K562 (cell line): ENCODE measurements around the gene UGT1A10. TPM values are rescaled to one million over a fixed set of nuclear protein-coding genes. Genes with fewer than 3 reads are reported as not detected.

ENCODE experiments used
- ATAC-seq: fragments of 200-7000 bp; cut with Tn5 transposase; 3 replicates; pipeline ENCODE4 v1.9.1; 2020; ENCODE audit warnings: moderate library complexity
- BruUV-seq: library from RNA; stranded (reverse); fragments of 400-500 nt; replicated peaks from 2 replicates; lab custom pipeline; 2021; lab: Mats Ljungman, UMichigan
- CTCF ChIA-PET: fragments of 300-600 bp; formaldehyde crosslinking; extraction: SDS; loops from one replicate; lab custom pipeline; 2021; ENCODE audit warnings: low intra/inter-chr PET ratio; lab: Yijun Ruan, JAX
- POLR2A ChIA-PET: fragments of 300-600, 350-650 bp; sonication (Branson Sonifier 250); formaldehyde crosslinking; extraction: SDS; loops from one replicate; lab custom pipeline; 2021; ENCODE audit warnings: antibody characterized with exemption, inconsistent platforms; lab: Yijun Ruan, JAX
- DNase-seq, 4 experiments: peaks; one replicate each; pipeline versions ENCODE4 v3.0.0 to v3.0.0-alpha.2; 2011 to 2018; ENCODE audit warnings: low spot score in 3 of 4, mixed read lengths in 3 of 4; ENCODE audit errors: extremely low read depth in 1 of 4
- FAIRE-seq: peaks from 2 replicates; lab custom pipeline; 2011; peaks lifted over from hg19 to GRCh38; lab: Jason Lieb, UNC
- H2AFZ ChIP-seq: 2 replicates; pipeline ENCODE4 v1.6.0; 2011; ENCODE audit warnings: low read depth, low read length, control low read depth, inconsistent platforms
- H3K27ac ChIP-seq: fragments of 200-600 bp; 3 replicates; pipeline ENCODE4 v1.8.0; 2011; ENCODE audit warnings: low read depth, mild to moderate bottlenecking, control low read depth, inconsistent platforms, low read length, moderate library complexity, mixed read lengths; ENCODE audit errors: extremely low read depth
- H3K27me3 ChIP-seq, 2 experiments: fragments of 300-600 bp in 1 of 2; 2 replicates in 1 of 2; 3 replicates in 1 of 2; pipeline versions ENCODE4 v1.6.0 to v1.8.0; 2011; ENCODE audit warnings: inconsistent platforms in 2 of 2, low read length in 2 of 2, mild to moderate bottlenecking in 1 of 2, mixed read lengths in 1 of 2, moderate library complexity in 1 of 2; ENCODE audit not compliant: control insufficient read depth in 2 of 2, insufficient read depth in 2 of 2
- H3K36me3 ChIP-seq: fragments of 300-600 bp; 3 replicates; pipeline ENCODE4 v1.8.0; 2011; ENCODE audit warnings: mild to moderate bottlenecking, low read length, inconsistent platforms; ENCODE audit not compliant: control insufficient read depth, insufficient read depth
- H3K4me1 ChIP-seq, 2 experiments: fragments of 200-600 bp in 1 of 2; replicated peaks in 1 of 2; 2 replicates in 1 of 2; 3 replicates in 1 of 2; pipeline versions ENCODE4 v1.5.1 to v1.8.0; 2011; ENCODE audit warnings: inconsistent platforms in 2 of 2, low read length in 2 of 2, mild to moderate bottlenecking in 1 of 2, mixed read lengths in 1 of 2, moderate library complexity in 1 of 2; ENCODE audit not compliant: control insufficient read depth in 2 of 2, insufficient read depth in 2 of 2
- H3K4me2 ChIP-seq: 2 replicates; pipeline ENCODE4 v1.6.1; 2011; ENCODE audit warnings: low read length, control low read depth, inconsistent platforms, mixed read lengths; ENCODE audit not compliant: insufficient read depth
- H3K4me3 ChIP-seq: fragments of 200-600 bp; sonication (generic), shearing (Covaris generic); 2 replicates; pipeline ENCODE4 v1.5.1; 2016; ENCODE audit warnings: control low read depth, inconsistent platforms
- H3K79me2 ChIP-seq: fragments of 200-600 bp; 3 replicates; pipeline ENCODE4 v1.8.0; 2011; ENCODE audit warnings: low read length, inconsistent platforms; ENCODE audit not compliant: control insufficient read depth, insufficient read depth
- H3K9ac ChIP-seq, 2 experiments: 2 replicates each; pipeline versions ENCODE4 v1.6.0 to v1.6.1; 2011; ENCODE audit warnings: low read depth in 2 of 2, low read length in 2 of 2, control low read depth in 1 of 2, inconsistent platforms in 1 of 2, mild to moderate bottlenecking in 1 of 2, mixed read lengths in 1 of 2; ENCODE audit not compliant: insufficient read depth in 1 of 2
- H3K9me1 ChIP-seq: one replicate; pipeline ENCODE4 v1.6.0; 2011; ENCODE audit warnings: inconsistent platforms, mild to moderate bottlenecking, low read length, moderate library complexity; ENCODE audit not compliant: control insufficient read depth, insufficient read depth
- H3K9me3 ChIP-seq: replicated peaks from 2 replicates; pipeline ENCODE4 v1.5.1; 2011; ENCODE audit warnings: low read depth, low read length, inconsistent platforms; ENCODE audit not compliant: control insufficient read depth, insufficient read depth
- H4K20me1 ChIP-seq: replicated peaks from 2 replicates; pipeline ENCODE4 v1.6.1; 2011; ENCODE audit warnings: low read length, inconsistent platforms, mixed read lengths; ENCODE audit not compliant: control insufficient read depth, insufficient read depth
- BCOR ChIP-seq: fragments of 450-650 bp; IDR thresholded peaks from 2 replicates; pipeline ENCODE4 v1.6.1; 2016
- BHLHE40 ChIP-seq: IDR thresholded peaks from 2 replicates; pipeline ENCODE4 v1.6.1; 2011; ENCODE audit warnings: low read length, improper control_type of control experiment
- DNMT1 ChIP-seq: fragments of 450-650 bp; IDR thresholded peaks from 2 replicates; pipeline ENCODE4 v1.6.1; 2016; ENCODE audit warnings: antibody characterized with exemption, mild to moderate bottlenecking
- NFIX ChIP-seq: fragments of 250-450 bp; sonication (Bioruptor Pico); IDR thresholded peaks from 2 replicates; pipeline ENCODE4 v1.4.0; 2020; ENCODE audit warnings: low read depth, mild to moderate bottlenecking, moderate library complexity
- PTRF ChIP-seq: fragments of 450-650 bp; IDR thresholded peaks from 2 replicates; pipeline ENCODE4 v1.6.1; 2016; ENCODE audit warnings: mild to moderate bottlenecking, missing genetic modification characterization, missing compliant biosample characterization
- SMC3 ChIP-seq: conservative IDR thresholded peaks from 2 replicates; pipeline ENCODE4 v1.6.1; 2011; ENCODE audit warnings: low read depth, low read length, improper control_type of control experiment; ENCODE audit not compliant: insufficient read depth
- ZBTB17 ChIP-seq: fragments of 450-650 bp; formaldehyde crosslinking; IDR thresholded peaks from 2 replicates; pipeline ENCODE4 v1.4.0; 2020; ENCODE audit warnings: mild to moderate bottlenecking
- ZNF121 ChIP-seq: sonication (generic); formaldehyde crosslinking; conservative IDR thresholded peaks from 2 replicates; pipeline ENCODE4 v1.8.0; 2022; ENCODE audit warnings: missing genetic modification reagents
- ZNF143 ChIP-seq: sonication (generic); formaldehyde crosslinking; IDR thresholded peaks from 2 replicates; pipeline ENCODE4 v1.9.0; 2022; ENCODE audit warnings: mild to moderate bottlenecking, missing genetic modification reagents
- ZNF197 ChIP-seq: fragments of 200-800 bp; sonication (Bioruptor generic); IDR thresholded peaks from 2 replicates; pipeline ENCODE4 v1.6.1; 2016; ENCODE audit warnings: low read depth, missing genetic modification characterization, missing compliant biosample characterization
- WGBS: fragments of 100-300 bp; shearing (Covaris generic); methylation state at CpG from one replicate; pipeline ENCODE4 v1.1.6; 2016; ENCODE audit warnings: low coverage, mixed read lengths; ENCODE audit not compliant: insufficient coverage; ENCODE audit errors: missing lambda C conversion rate; 5-methylcytosine and 5-hydroxymethylcytosine counted together
- in situ Hi-C: fragments of 300-500 bp; cut with MboI; formaldehyde crosslinking; loops from 4 replicates; pipeline ENCODE4 v1.15.0; 2018; ENCODE audit warnings: inconsistent platforms, mixed read lengths
- intact Hi-C: fragments of 100-400 bp; cut with micrococcal nuclease; formaldehyde crosslinking; loops from 2 replicates; pipeline ENCODE4 v1.14.2; 2022
- polyA plus RNA-seq, 8 experiments: library from polyadenylated mRNA; depleted of rRNA in 4 of 8; stranded (reverse) in 5 of 8; unstranded in 3 of 8; fragments of >200 nt; fragmentation: Nextera tagmentation in 2 of 8; fragmentation: Illumina TruSeq in 1 of 8; extraction: Ambion mirVana in 2 of 8; extraction: Trizol in 1 of 8; gene quantifications; 2 replicates each; pipeline versions ENCODE4 v1.2.1 to v1.2.3, GENCODE V29; 2011 to 2014; ENCODE audit warnings: inconsistent platforms in 1 of 8, missing spikeins in 1 of 8
- total RNA-seq, 7 experiments: library from RNA; depleted of rRNA in 6 of 7; stranded (reverse); fragments of >200 nt in 6 of 7; fragmentation: Illumina TruSeq in 2 of 7; extraction: Trizol in 2 of 7; gene quantifications; 2 replicates each; pipeline versions ENCODE4 v1.2.1 to v1.2.3, GENCODE V29; 2011 to 2021; ENCODE audit warnings: low replicate concordance in 1 of 7
- TF ChIP-seq, protein P1 (sequence below): fragments of 450-650 bp; formaldehyde crosslinking; IDR thresholded peaks from 2 replicates; pipeline ENCODE4 v1.4.0; 2020; ENCODE audit warnings: mild to moderate bottlenecking, mixed read lengths
- TF ChIP-seq, protein P2 (sequence below): fragments of 250-450 bp; sonication (Bioruptor Pico); IDR thresholded peaks from 2 replicates; pipeline ENCODE4 v1.8.0; 2021; ENCODE audit warnings: moderate library complexity, mild to moderate bottlenecking, inconsistent platforms

The UGT1A10 gene
- total and polyA plus RNA-seq, 9 of the 15 experiments (the other 6 are each of a cell fraction or from before 2014, with no cell fraction given), result not detected

DNA sequence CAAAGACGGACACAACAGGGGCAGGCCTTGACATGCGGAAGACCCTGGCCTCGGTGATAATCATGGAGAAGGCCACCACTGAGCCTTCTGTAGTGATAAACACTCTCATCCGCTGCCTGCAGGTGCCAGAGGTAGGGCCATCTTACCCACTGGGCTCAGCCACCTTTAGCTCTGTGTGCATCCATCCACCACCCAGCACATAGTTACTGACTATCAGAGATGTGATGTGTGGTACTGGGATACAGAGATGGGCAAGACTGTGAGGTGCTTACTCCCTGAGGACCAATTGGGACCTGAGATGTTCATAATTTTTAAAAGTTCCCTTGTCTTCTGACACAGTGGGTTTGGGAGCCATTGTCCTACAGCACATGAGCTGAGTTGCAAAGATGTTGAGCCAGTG lies 143.5 kb downstream of the UGT1A10 start:
- Histone ChIP-seq H3K79me2 (no peaks in the 10 kb centered on the region), H3K4me3 (no peak overlapping the region), H3K36me3 (no peaks in the 10 kb centered on the region), H3K4me2 (no peak overlapping the region), H2AFZ (no peak overlapping the region), H3K27me3 (no peaks in the 10 kb centered on the region), H3K9me3 (no peaks in the 10 kb centered on the region), H3K27ac (no peak overlapping the region), H3K9me1 (no peaks in the 10 kb centered on the region), H4K20me1 (no peaks in the 10 kb centered on the region), H3K9ac (no peak overlapping the region), H3K4me1 (no peaks in the 10 kb centered on the region)
- ATAC-seq (no peak), DNase-seq (no peak), FAIRE-seq (no peak)
- in situ Hi-C loops, result no loop called here
- TF ChIP-seq ZBTB17 (no peak), BCOR (no peak), SMC3 (no peak), DNMT1 (no peak), ZNF121 (CRISPR knock-in tag) (no peak), ZNF197 (CRISPR knock-in tag) (no peak), PTRF (tag) (no peak), NFIX (CRISPR knock-in tag) (no peak), ZNF143 (CRISPR knock-in tag) (no peak), BHLHE40 (no peak)
- TF ChIP-seq, protein P1, sequence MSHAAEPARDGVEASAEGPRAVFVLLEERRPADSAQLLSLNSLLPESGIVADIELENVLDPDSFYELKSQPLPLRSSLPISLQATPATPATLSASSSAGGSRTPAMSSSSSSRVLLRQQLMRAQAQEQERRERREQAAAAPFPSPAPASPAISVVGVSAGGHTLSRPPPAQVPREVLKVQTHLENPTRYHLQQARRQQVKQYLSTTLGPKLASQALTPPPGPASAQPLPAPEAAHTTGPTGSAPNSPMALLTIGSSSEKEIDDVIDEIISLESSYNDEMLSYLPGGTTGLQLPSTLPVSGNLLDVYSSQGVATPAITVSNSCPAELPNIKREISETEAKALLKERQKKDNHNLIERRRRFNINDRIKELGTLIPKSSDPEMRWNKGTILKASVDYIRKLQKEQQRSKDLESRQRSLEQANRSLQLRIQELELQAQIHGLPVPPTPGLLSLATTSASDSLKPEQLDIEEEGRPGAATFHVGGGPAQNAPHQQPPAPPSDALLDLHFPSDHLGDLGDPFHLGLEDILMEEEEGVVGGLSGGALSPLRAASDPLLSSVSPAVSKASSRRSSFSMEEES (CRISPR knock-in tag), result no peak
- TF ChIP-seq, protein P2, sequence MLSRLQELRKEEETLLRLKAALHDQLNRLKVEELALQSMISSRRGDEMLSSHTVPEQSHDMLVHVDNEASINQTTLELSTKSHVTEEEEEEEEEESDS (CRISPR knock-in tag), result no peak
- CTCF ChIA-PET, result no interaction called here
- intact Hi-C loops, result no loop called here
- no TSS peak for BruUV-seq
- WGBS, result 0% methylated on average over 4 of the region's 4 CpGs
- POLR2A ChIA-PET, result interaction anchor here (0.8 kb wide), 1 partner anchor 15 kb away, joined by 3 read pairs; no protein-coding TSS in a partner anchor
